WTC11 (cell line): ENCODE data around the gene NOL4L. TPM values are rescaled to one million over a fixed set of nuclear protein-coding genes. Genes with fewer than 3 reads are reported as not detected.

Experiments
- ATAC-seq: fragments of 200-7000 bp; cut with Tn5 transposase; 2 replicates; pipeline ENCODE4 v1.10.0; 2021; ENCODE audit warnings: mild to moderate bottlenecking, moderate library complexity
- CTCF ChIA-PET: fragments of 300-600 bp; sonication (Branson Sonifier 250); formaldehyde crosslinking; loops from one replicate; lab custom pipeline; 2021; ENCODE audit warnings: antibody characterized with exemption; lab: Charles Lee
- POLR2A ChIA-PET: fragments of 350-600 bp; sonication (Branson Sonifier 250); formaldehyde crosslinking; loops from one replicate; lab custom pipeline; 2021; ENCODE audit warnings: antibody characterized with exemption; lab: Charles Lee
- DNase-seq: peaks from one replicate; pipeline ENCODE4 v3.0.0; 2021; ENCODE audit warnings: low spot score
- H3K27ac Mint-ChIP-seq: 2 replicates; pipeline ENCODE4 v1.8.0; 2021; ENCODE audit warnings: mixed read lengths
- H3K27me3 Mint-ChIP-seq: 2 replicates; pipeline ENCODE4 v1.8.0; 2021; ENCODE audit warnings: low read depth, mild to moderate bottlenecking, moderate library complexity, mixed read lengths
- H3K36me3 Mint-ChIP-seq: 2 replicates; pipeline ENCODE4 v1.8.0; 2021; ENCODE audit warnings: mixed read lengths
- H3K4me1 Mint-ChIP-seq: 2 replicates; pipeline ENCODE4 v1.8.0; 2022; ENCODE audit warnings: mixed read lengths
- H3K4me3 Mint-ChIP-seq: 2 replicates; pipeline ENCODE4 v1.8.0; 2021; ENCODE audit warnings: mild to moderate bottlenecking, moderate library complexity, mixed read lengths
- H3K9me3 Mint-ChIP-seq: 2 replicates; pipeline ENCODE4 v1.8.0; 2021; ENCODE audit warnings: mixed read lengths
- CREB1 ChIP-seq: sonication (generic); formaldehyde crosslinking; IDR thresholded peaks from 2 replicates; pipeline ENCODE4 v1.8.0; 2023; ENCODE audit warnings: mild to moderate bottlenecking, missing genetic modification reagents
- ETV6 ChIP-seq: sonication (generic); formaldehyde crosslinking; IDR thresholded peaks from 2 replicates; pipeline ENCODE4 v1.8.1; 2022; ENCODE audit warnings: mild to moderate bottlenecking, missing genetic modification reagents
- NR1H2 ChIP-seq: sonication (generic); formaldehyde crosslinking; IDR thresholded peaks from 2 replicates; pipeline ENCODE4 v1.9.0; 2021; ENCODE audit warnings: mild to moderate bottlenecking, moderate library complexity, missing genetic modification reagents
- RORB ChIP-seq: fragments of 250-450 bp; sonication (Bioruptor Pico); IDR thresholded peaks from 2 replicates; pipeline ENCODE4 v1.9.0; 2021; ENCODE audit warnings: mild to moderate bottlenecking
- SMAD3 ChIP-seq: sonication (generic); formaldehyde crosslinking; IDR thresholded peaks from 2 replicates; pipeline ENCODE4 v1.8.0; 2022; ENCODE audit warnings: missing genetic modification reagents, mild to moderate bottlenecking, borderline replicate concordance
- SP1 ChIP-seq: sonication (generic); formaldehyde crosslinking; conservative IDR thresholded peaks from 2 replicates; pipeline ENCODE4 v1.8.1; 2022; ENCODE audit warnings: missing genetic modification reagents
- TEAD4 ChIP-seq: sonication (generic); formaldehyde crosslinking; IDR thresholded peaks from 2 replicates; pipeline ENCODE4 v1.8.0; 2022; ENCODE audit warnings: mild to moderate bottlenecking, missing genetic modification reagents
- ZNF317 ChIP-seq: sonication (generic); formaldehyde crosslinking; IDR thresholded peaks from 2 replicates; pipeline ENCODE4 v1.8.1; 2023; ENCODE audit warnings: low read depth, mild to moderate bottlenecking, moderate library complexity, missing genetic modification reagents, borderline replicate concordance
- ZNF396 ChIP-seq: fragments of 250-450 bp; sonication (Bioruptor Pico); IDR thresholded peaks from 2 replicates; pipeline ENCODE4 v1.8.0; 2021; ENCODE audit warnings: mild to moderate bottlenecking, moderate library complexity, borderline replicate concordance
- ZNF416 ChIP-seq: fragments of 250-450 bp; sonication (Bioruptor Pico); IDR thresholded peaks from 2 replicates; pipeline ENCODE4 v1.9.0; 2021; ENCODE audit warnings: mild to moderate bottlenecking, inconsistent platforms
- total RNA-seq: library from RNA; stranded (reverse); gene quantifications from 3 replicates; pipeline ENCODE4 v1.2.3, GENCODE V29; 2021
- TF ChIP-seq, protein P1 (sequence below): sonication (generic); formaldehyde crosslinking; IDR thresholded peaks from 2 replicates; pipeline ENCODE4 v1.8.1; 2022; ENCODE audit warnings: mild to moderate bottlenecking, missing genetic modification reagents, moderate library complexity, borderline replicate concordance
- TF ChIP-seq, protein P2 (sequence below): sonication (generic); formaldehyde crosslinking; IDR thresholded peaks from 2 replicates; pipeline ENCODE4 v1.8.0; 2022; ENCODE audit warnings: missing genetic modification reagents
- TF ChIP-seq, protein P3 (sequence below): fragments of 250-450 bp; sonication (Bioruptor Pico); IDR thresholded peaks from 2 replicates; pipeline ENCODE4 v2.1.2; 2022; ENCODE audit warnings: mild to moderate bottlenecking, moderate library complexity
- TF ChIP-seq, protein P4 (sequence below): sonication (generic); formaldehyde crosslinking; IDR thresholded peaks from 2 replicates; pipeline ENCODE4 v1.8.1; 2023; ENCODE audit warnings: mild to moderate bottlenecking, missing genetic modification reagents, moderate library complexity

The NOL4L gene
- total RNA-seq, 1 experiment from 2014 or later = 29.0 TPM

DNA sequence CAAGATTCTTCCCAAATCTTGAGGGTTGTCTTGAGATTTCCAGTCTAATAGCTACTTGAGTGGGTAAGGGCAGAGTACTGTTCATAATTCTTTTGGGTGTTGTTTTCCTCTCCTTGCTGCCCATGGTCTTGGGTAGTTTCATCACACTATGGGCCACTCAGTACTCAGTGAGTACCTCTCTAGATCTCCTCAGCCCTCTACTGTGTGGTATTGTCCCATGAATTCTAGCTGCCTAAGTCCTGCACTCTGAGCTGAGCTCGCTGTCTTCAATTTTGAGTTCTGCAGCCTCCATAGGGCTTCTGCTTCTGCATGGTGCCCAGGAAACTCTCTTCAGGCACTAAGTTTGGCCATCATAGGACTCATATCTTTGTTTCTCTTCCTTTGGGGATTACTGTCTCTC is 184.7 kb downstream of the NOL4L start:
- Mint-ChIP-seq H3K4me1 (no peaks in the 10 kb centered on the region), H3K36me3 (no peaks in the 10 kb centered on the region), H3K9me3 (no peaks in the 10 kb centered on the region), H3K27ac (no peak overlapping the region), H3K4me3 (no peak overlapping the region), H3K27me3 (no peaks in the 10 kb centered on the region)
- TF ChIP-seq, protein P1, sequence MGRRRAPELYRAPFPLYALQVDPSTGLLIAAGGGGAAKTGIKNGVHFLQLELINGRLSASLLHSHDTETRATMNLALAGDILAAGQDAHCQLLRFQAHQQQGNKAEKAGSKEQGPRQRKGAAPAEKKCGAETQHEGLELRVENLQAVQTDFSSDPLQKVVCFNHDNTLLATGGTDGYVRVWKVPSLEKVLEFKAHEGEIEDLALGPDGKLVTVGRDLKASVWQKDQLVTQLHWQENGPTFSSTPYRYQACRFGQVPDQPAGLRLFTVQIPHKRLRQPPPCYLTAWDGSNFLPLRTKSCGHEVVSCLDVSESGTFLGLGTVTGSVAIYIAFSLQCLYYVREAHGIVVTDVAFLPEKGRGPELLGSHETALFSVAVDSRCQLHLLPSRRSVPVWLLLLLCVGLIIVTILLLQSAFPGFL (CRISPR knock-in tag) = no peak
- TF ChIP-seq ZNF396 (CRISPR knock-in tag) (no peak), NR1H2 (no peak), ZNF317 (no peak), ZNF416 (CRISPR knock-in tag) (no peak)
- TF ChIP-seq, protein P2, sequence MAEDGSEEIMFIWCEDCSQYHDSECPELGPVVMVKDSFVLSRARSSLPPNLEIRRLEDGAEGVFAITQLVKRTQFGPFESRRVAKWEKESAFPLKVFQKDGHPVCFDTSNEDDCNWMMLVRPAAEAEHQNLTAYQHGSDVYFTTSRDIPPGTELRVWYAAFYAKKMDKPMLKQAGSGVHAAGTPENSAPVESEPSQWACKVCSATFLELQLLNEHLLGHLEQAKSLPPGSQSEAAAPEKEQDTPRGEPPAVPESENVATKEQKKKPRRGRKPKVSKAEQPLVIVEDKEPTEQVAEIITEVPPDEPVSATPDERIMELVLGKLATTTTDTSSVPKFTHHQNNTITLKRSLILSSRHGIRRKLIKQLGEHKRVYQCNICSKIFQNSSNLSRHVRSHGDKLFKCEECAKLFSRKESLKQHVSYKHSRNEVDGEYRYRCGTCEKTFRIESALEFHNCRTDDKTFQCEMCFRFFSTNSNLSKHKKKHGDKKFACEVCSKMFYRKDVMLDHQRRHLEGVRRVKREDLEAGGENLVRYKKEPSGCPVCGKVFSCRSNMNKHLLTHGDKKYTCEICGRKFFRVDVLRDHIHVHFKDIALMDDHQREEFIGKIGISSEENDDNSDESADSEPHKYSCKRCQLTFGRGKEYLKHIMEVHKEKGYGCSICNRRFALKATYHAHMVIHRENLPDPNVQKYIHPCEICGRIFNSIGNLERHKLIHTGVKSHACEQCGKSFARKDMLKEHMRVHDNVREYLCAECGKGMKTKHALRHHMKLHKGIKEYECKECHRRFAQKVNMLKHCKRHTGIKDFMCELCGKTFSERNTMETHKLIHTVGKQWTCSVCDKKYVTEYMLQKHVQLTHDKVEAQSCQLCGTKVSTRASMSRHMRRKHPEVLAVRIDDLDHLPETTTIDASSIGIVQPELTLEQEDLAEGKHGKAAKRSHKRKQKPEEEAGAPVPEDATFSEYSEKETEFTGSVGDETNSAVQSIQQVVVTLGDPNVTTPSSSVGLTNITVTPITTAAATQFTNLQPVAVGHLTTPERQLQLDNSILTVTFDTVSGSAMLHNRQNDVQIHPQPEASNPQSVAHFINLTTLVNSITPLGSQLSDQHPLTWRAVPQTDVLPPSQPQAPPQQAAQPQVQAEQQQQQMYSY (CRISPR knock-in tag) = no peak
- TF ChIP-seq, protein P3, sequence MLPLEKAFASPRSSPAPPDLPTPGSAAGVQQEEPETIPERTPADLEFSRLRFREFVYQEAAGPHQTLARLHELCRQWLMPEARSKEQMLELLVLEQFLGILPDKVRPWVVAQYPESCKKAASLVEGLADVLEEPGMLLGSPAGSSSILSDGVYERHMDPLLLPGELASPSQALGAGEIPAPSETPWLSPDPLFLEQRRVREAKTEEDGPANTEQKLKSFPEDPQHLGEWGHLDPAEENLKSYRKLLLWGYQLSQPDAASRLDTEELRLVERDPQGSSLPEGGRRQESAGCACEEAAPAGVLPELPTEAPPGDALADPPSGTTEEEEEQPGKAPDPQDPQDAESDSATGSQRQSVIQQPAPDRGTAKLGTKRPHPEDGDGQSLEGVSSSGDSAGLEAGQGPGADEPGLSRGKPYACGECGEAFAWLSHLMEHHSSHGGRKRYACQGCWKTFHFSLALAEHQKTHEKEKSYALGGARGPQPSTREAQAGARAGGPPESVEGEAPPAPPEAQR (CRISPR knock-in tag) = no peak
- ChIA-PET CTCF (no interaction called here), POLR2A (no interaction called here)
- ATAC-seq (no peak), DNase-seq (no peak)

DNA sequence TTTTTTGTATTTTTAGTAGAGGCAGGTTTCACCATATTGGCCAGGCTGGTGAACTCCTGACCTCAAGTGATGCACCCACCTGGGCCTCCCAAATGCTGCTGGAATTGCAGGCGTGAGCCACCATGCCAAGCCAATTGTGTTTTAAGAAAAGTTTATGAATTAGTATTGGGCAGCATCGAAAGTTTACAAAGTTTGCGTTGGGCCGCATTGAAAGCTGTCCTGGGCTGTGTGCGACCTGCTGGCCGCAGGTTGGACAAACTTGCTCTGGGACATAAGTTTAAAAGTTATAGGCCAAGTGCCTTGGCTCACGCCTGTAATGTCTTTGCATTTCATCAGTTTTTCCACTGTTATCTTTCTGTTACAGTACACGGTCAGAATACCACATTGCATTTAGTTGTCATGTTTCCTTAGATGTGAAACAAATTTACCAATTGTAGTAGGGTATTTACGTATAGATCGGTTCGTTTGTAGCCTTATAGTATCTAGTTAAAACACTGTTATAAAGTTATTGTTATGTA is 187.5 kb downstream of the NOL4L start:
- Mint-ChIP-seq H3K4me3 (no peak overlapping the region), H3K27me3 (no peaks in the 10 kb centered on the region), H3K4me1 (no peaks in the 10 kb centered on the region), H3K36me3 (no peaks in the 10 kb centered on the region), H3K27ac (no peak overlapping the region), H3K9me3 (no peaks in the 10 kb centered on the region)
- ChIA-PET CTCF (no interaction called here), POLR2A (no interaction called here)
- ATAC-seq (no peak), DNase-seq (no peak)
- TF ChIP-seq ETV6 (CRISPR knock-in tag) (no peak), SP1 (CRISPR knock-in tag) (no peak), TEAD4 (CRISPR knock-in tag) (no peak), CREB1 (CRISPR knock-in tag) (no peak)
- TF ChIP-seq, protein P4, sequence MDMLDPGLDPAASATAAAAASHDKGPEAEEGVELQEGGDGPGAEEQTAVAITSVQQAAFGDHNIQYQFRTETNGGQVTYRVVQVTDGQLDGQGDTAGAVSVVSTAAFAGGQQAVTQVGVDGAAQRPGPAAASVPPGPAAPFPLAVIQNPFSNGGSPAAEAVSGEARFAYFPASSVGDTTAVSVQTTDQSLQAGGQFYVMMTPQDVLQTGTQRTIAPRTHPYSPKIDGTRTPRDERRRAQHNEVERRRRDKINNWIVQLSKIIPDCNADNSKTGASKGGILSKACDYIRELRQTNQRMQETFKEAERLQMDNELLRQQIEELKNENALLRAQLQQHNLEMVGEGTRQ (CRISPR knock-in tag) = no peak

DNA sequence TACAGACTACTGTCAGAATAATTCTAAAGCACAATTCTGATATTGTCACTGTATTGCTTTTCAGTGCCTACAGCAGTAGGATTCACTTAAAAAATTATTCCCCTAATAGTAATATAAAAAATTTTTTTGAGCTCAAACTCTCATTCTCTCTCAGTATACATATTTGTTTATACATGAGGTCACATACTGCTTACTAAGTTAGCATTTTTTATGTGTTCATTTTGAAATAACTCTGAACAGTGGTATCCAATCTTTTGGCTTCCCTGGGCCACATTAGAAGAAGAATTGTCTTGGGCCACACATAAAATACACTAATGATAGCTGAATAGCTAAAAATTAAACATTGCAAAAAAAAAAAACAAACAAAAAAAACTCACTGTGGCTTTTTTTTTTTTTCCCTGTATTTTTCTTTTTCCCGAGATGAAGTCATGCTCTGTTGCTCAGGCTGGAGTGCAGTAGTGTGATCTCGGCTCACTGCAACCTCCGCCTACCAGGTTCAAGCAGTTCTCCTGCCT is 188.4 kb downstream of the NOL4L start:
- Mint-ChIP-seq H3K27ac (no peak overlapping the region), H3K4me1 (no peaks in the 10 kb centered on the region), H3K9me3 (no peaks in the 10 kb centered on the region), H3K36me3 (no peaks in the 10 kb centered on the region), H3K4me3 (no peak overlapping the region), H3K27me3 (no peaks in the 10 kb centered on the region)
- TF ChIP-seq RORB (CRISPR knock-in tag) = no peak
- TF ChIP-seq SMAD3 (CRISPR knock-in tag) = no peak
- DNase-seq (no peak), ATAC-seq (no peak)
- ChIA-PET POLR2A (interaction anchor here (0.6 kb wide), 1 partner anchor 87 kb away, joined by 5 read pairs; no protein-coding TSS in a partner anchor), CTCF (interaction anchor here (0.6 kb wide), 1 partner anchor 377 kb away, joined by 3 read pairs; no protein-coding TSS in a partner anchor)
